GM15510 (cell line): ENCODE data around the gene A3GALT2.

ENCODE experiments used
- POLR2A ChIP-seq: IDR thresholded peaks from 3 replicates; pipeline ENCODE4 v1.6.1; 2011; ENCODE audit warnings: borderline replicate concordance; ENCODE audit not compliant: insufficient read length; ENCODE audit errors: extremely low read depth

The A3GALT2 gene

DNA sequence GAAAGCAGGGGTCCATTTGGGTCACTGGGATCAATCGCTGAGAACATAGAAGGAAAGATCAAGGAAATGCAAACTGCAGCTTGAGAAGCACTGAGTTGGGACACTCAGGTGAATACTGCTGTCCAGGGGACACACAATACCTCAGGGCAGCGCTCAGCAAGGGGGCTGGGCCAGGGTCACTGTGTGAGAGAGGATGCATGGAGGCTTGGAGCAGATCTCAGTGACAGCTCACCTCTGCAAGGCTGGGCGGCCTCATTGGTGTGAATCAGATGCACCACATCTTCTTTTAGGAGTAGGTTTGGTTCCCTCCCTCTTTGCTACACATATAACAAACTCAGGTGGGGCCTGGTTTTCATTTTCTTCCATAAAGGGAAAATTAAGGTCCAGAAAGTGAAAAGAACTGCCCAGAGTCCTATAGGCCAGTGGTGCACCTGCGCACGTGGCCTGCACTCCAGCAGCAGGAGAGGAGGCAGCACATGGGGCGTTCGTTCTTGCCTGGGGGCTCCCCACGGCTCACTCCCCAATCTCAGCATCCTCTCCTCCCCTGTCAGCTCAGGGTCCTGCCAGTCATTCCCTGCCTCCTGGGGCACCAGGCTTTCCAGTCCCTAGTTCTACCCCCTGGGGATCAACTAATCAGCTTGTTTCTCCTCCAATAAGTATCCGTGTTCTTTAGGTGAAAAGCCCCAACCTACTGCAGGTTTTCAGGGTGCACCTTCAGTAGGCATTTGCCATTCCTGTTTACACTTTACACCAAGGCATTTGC lies 1.5 kb downstream of the A3GALT2 start:
- TF ChIP-seq POLR2A, result no peak

DNA sequence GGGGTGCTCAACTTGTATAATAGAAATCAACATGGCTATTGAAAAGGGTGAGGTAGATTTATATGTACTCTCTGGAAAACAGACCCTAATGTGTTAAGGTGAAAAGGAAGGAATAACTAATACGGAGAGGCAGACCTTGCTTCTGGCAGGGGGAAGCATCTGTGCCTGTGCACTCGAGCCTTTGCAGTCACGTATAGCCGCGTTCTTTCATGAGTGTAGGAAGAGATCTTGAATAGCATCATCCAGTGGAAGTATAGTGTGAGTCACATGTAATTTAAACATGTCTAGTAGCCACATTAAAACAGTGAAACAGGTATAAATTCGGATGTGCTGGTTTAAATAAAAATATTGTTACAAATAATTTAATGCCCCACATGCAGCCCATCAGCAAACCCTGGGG lies 3.0 kb downstream of the A3GALT2 start:
- no peak for TF ChIP-seq POLR2A

DNA sequence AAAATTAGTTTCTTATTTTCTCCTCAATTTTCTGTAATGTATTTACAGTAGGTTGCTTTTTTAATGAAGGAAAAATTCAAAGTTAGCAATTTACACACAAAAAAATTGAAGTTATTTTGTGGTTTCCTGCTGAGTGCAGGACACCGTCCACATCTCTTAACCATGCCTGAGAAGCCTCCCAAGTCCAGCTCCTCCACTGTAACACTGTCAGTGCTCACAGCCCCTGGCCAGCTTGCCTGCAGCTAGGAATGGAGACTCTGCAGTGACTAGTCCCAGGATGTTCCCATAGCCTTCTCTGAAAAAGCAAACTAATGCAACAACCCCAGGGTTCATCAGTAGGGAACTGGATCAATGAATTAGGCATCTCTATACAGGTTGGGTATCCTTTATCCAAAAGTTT lies 3.5 kb downstream of the A3GALT2 start:
- no peak for TF ChIP-seq POLR2A

DNA sequence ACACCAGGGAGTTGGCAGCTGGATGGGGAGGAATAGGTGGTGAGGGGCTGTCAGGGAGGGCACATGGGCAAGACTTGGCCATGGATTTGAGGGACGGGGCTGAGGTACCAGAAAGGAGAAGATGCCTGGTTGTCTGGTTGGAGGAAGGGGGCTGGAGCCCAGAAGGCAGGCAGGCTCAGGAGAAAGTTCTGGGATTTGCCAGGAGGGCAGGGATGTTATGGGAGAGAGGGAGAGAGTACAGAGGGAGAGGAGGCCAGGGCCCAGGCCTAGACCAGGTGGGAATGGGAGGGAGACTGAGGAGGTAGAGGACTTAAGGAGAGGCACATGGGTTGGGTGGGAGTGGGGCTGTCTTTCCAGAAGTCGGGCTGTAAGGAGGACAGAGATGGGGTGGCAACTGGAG lies 4.3 kb downstream of the A3GALT2 start:
- TF ChIP-seq POLR2A, result no peak

DNA sequence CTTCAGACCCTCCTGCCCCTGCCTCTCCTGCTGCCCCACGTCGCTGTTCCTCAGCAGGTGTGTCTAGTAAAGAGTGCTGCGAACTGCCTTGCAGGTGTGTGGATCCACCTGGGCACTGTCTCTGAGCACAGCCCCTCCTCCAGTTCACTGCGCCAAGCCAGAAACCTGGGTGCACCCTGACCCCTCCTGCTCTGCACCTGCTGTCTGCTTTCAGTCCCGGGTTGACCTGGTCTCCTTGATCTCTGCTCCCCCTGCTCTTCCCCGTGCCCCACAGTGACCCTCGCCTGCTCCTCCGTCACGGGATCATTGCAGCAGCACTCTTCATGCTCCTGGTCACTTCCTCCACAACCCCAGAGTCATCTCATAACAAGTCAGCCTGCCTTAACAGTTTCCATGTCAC lies 6.5 kb downstream of the A3GALT2 start:
- TF ChIP-seq POLR2A, result no peak

DNA sequence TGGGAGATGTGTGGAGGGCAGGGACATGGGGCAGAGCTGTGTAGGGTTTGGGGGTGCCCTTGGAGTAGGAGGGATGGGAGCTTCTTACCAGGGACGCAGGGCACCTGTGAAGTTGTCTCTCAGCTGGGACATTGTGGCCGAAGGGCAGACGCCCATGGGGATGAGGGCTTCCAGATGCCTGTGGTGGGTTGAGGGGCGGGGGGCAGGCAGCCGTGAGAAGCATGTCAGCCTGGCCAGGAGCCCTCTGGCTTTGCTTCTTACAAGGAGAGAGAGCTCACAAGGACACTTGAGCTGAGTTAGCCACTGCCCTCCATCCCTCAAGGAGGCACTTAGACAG lies 8.5 kb downstream of the A3GALT2 start:
- TF ChIP-seq POLR2A, result no peak

DNA sequence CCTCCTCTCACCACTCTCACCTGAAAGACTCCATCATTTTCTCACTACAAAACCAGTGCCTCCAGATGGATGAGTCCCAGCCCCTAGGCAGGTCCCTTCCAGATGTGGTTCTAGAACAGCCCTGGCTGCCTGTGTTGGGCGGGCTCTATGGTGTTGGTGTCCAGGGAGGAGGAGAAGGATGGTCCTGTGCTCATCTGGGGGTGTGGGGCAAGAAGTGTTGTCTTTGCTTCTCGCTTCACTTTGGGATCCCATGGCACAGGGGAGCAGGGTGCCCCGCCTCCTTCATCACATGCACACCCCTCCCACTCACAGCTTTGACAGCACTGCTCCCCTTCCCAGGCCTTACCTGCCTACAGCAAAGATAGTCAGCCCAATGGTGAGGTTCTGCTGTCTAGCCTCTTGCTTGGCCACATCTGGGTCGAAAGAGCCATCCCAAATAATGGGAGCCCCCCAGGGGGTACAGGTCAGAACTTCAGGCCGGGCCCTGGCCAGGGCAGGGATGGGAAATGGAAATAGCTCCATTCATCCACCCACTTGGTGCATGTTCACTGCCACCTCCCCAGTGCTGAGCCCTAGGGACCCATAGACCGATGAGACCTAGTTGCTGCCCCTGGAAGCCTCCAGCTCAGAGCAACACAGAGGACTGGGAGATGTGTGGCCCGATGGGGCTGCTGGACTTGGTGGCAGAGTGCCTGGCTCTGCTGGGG lies 9.0 kb downstream of the A3GALT2 start:
- TF ChIP-seq POLR2A, result no peak

DNA sequence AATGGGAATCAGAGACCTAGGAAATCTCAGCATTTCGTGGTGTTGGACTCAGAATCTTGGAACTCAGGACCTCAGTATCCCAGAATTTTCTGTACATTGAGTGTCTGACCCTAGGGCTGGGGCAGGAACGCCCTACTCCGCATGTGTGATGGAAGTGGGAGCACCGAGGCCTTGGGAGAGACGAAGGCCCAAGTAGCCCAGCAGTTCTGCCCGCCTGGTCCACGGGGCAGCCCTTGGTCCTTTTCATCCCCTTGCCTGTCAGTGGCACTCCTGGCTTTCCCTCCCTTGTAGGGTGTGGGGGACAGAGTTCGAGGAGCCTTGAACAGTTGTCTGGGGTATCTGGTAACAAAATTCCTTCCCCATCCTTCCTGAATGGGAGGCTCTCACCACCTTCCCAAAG lies 10.2 kb downstream of the A3GALT2 start:
- TF ChIP-seq POLR2A, result no peak

DNA sequence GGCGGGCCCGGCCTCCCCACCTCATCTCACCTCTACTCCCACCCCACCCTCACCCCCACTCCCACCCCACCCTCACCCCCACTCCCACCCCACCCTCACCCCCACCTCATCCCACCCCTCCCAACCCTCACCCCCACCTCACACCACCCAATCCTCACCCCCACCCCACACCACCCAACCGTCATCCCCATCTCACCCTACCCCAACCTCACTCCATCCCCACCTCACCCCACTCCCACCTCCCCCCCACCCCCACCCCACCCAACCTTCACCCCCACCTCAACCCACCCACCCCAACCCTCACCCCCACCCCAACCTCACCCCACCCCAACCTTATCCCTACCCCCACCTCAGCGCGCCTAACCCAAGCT lies 13.4 kb downstream of the A3GALT2 start:
- no peak for TF ChIP-seq POLR2A

DNA sequence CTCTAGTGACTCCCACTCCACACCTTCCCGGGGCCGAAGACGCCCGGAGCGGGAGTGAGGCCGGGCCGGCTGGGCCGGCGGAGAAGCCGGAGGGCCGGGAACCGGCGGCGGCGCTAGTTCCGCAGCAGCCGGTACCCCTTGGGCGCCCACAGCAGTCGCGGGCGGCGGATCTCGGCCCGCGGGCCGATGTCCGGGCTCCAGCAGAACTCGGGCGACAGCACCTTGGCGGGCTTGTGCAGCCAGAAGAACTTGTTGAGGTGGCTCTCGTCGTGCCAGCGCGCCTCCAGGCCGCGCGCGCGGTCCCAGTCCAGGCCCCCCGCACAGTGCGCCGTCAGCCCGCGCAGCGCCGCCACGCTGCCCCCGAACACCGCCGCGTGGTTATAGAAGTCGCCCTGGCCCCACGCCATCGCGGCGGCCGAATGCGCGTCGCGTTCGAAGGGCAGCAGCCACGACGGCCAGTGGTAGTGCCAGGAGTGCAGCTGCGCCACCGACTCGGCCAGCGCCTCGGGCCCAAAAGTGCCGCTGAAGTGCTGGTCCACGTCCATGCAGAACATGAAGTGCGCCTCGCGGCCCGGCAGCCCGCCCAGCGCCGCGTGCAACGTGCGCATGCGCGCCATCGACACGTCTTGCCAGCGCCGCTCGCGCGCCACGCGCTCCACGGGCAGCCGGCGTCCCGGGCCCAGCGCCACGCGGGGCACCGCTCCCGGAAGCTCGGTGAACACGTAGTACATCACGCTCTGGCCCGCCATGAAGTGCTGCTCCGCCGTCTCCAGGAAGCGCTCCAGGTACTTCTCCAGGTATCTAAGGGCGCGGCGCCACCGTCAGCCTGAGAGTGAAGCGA lies 14.0 kb downstream of the A3GALT2 start:
- no peak for TF ChIP-seq POLR2A

DNA sequence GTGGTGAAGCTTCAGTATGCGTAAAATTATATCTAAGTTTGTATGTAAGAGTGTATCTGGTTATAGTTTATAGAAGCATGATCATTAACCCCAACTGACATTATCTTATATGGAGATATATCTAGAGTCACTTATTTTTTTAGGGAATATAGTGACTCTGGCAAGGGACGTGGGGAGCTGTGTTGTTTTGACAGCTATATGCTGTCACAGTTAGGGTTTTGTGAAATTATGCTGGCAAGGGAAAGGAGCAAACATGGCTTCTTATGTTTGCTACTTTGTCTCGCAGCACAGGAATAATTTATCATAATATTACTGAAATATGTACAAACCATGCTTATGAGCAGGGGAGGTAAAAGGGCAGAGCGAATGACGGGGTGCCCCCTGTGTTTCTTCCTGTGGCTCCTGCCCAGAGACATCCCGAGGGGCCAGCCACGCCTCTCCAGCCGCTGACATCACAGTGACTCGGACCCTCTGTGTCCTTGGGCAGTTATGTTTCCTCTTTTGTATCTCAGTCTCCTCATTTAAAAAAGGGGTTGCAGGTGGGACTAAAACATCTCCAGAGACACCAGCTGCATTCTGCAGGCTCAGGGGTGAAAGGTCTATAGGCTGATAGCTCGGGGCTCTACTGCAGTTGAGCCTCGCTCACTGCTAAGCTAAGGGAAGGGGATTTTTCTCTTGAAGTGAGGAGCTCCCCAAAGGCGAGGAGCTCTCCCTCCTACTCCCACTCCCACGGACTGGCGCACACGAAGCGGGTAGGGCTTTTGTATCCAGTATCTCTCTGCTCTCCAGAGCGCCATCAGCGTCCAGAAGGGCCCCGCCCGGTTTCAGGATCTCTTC lies 14.9 kb downstream of the A3GALT2 start:
- TF ChIP-seq POLR2A, result no peak

DNA sequence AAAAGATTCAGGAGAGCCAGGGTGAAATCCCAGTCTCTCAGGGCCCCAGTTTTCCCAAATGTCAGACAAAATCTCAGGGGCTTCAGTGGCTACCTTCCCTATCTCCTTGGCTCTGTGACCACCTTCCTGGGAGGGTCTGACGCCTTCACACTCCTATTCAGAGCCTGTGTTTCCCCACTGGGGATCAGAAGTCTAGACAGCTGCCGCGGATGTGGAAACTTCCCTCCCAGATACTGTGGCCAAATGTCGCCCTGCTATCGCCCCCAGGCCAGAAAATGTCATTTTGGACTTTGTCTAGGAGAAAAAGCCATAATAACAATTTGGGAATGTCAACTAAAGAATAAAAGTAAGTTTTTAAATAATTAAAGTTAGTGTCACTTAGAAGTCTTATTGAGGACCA lies 15.9 kb downstream of the A3GALT2 start:
- no peak for TF ChIP-seq POLR2A

DNA sequence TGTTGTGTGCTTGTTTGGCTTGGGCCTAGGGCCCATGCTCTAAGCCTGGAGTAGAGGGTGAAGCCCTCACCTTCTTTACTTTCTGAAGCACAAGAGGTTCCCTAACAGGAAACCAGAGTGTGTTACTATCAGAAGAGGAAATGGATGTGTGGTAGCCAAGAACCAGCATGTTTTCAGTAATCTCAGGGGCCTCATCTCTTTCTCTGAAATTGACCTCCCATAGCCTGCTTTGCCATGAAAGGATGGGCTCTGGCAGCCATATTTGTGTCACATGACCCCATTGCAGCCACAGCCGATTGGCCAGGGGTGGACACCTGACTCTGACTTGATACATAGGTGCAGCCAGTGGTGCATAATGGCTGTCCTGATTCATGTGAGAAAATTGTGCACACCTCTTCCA lies 18.6 kb downstream of the A3GALT2 start:
- TF ChIP-seq POLR2A, result no peak

DNA sequence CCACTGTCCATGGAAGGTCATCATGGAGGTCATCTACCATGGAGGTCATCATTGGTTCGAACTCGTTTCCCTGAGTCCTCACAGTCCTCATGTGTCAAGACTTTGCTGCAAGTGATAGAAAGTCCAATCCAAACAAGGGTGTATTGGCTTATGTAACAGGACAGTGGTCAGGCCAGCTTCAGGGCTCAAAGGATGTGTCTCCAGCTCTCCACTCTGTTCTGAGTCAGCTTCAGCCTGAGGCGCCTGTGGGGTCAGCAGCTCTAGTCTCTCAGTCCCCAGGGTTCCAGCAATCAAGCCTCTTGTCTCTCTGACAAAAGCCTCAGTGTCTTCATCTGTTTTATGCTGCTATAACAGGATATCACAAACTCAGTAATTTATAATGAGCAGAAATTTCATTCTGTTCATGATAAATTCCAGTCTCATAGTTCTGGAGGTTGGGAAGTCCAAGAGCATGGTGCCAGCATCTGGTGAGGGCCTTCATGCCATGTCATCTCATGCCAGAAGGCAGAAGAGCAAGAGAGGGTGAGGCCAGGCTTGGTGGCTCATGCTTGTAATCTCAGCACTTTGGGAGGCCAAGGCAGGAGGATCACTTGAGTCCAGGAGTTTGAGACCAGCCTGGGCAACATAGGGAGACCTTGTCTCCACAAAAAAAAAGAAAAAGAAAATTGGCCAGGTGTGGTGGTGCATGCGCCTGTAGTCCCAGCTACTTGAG lies 19.5 kb downstream of the A3GALT2 start:
- TF ChIP-seq POLR2A, result no peak
